Activated T-cell treated with anti-CD3 and anti-CD28 coated beads for 24 hours (primary cell): Measurements from ENCODE around the gene GET4.

Experiments used
- DNase-seq: peaks from one replicate; pipeline ENCODE4 v3.0.0-alpha.2; 2020; ENCODE audit warnings: low read depth

Gene GET4

GRCh38 chr7:900331-901040 is 24.1 kb downstream of the GET4 start:
- no peak for DNase-seq

- no peak for DNase-seq
These were observed 24.7 kb downstream of the GET4 start for GRCh38 chr7:901041-901387.

- peak; percentile 39 for DNase-seq
These were observed 25.2 kb downstream of the GET4 start for GRCh38 chr7:901388-902154.

GRCh38 chr7:902996-903395 is 26.6 kb downstream of the GET4 start:
- DNase-seq, result no peak

- DNase-seq, result no peak
These were observed 27.8 kb downstream of the GET4 start for GRCh38 chr7:903921-904755.

GRCh38 chr7:904847-905246 is 28.5 kb downstream of the GET4 start:
- DNase-seq, result no peak

- DNase-seq, result no peak
These were observed 30.4 kb downstream of the GET4 start for GRCh38 chr7:906776-907157.

- DNase-seq, result no peak
These were observed 31.0 kb downstream of the GET4 start for GRCh38 chr7:907158-907980.

- DNase-seq, result no peak
These were observed 31.8 kb downstream of the GET4 start for GRCh38 chr7:908159-908581.

- DNase-seq, result peak; percentile 46
These were observed 32.4 kb downstream of the GET4 start for GRCh38 chr7:908591-909357.

- DNase-seq, result no peak
These were observed 33.3 kb downstream of the GET4 start for GRCh38 chr7:909358-910329.

GRCh38 chr7:910441-910861 is 34.1 kb downstream of the GET4 start:
- no peak for DNase-seq

GRCh38 chr7:910931-911431 is 34.6 kb downstream of the GET4 start:
- no peak for DNase-seq

GRCh38 chr7:911791-912480 is 35.6 kb downstream of the GET4 start:
- no peak for DNase-seq

- DNase-seq, result no peak
These were observed 37.6 kb downstream of the GET4 start for GRCh38 chr7:913736-914520.

- DNase-seq, result no peak
These were observed 38.3 kb downstream of the GET4 start for GRCh38 chr7:914521-915194.

- no peak for DNase-seq
These were observed 39.2 kb downstream of the GET4 start for GRCh38 chr7:915291-916218.
